K562 (cell line): ENCODE measurements around the gene DLGAP3. TPM values are rescaled to one million over a fixed set of nuclear protein-coding genes. Genes with fewer than 3 reads are reported as not detected.

Experiments
- BCOR ChIP-seq: fragments of 450-650 bp; IDR thresholded peaks from 2 replicates; pipeline ENCODE4 v1.6.1; 2016
- CBX5 ChIP-seq: IDR thresholded peaks from 2 replicates; pipeline ENCODE4 v1.6.1; 2014; ENCODE audit warnings: low read depth, borderline replicate concordance
- E2F3 ChIP-seq: fragments of 250-450 bp; sonication (Bioruptor Pico); IDR thresholded peaks from 2 replicates; pipeline ENCODE4 v1.4.0; 2020; ENCODE audit warnings: mild to moderate bottlenecking
- GATA2 ChIP-seq: sonication (generic); formaldehyde crosslinking; IDR thresholded peaks from 2 replicates; pipeline ENCODE4 v1.4.0; 2020; ENCODE audit warnings: mild to moderate bottlenecking, missing genetic modification reagents
- MEF2D ChIP-seq: conservative IDR thresholded peaks from 2 replicates; pipeline ENCODE4 v1.6.1; 2016; ENCODE audit warnings: low read depth, missing genetic modification characterization, missing compliant biosample characterization
- MTA3 ChIP-seq: fragments of 450-650 bp; formaldehyde crosslinking; IDR thresholded peaks from 2 replicates; pipeline ENCODE4 v1.6.1; 2017; ENCODE audit warnings: mild to moderate bottlenecking, borderline replicate concordance
- NCOR1 ChIP-seq: fragments of 450-650 bp; IDR thresholded peaks from 2 replicates; pipeline ENCODE4 v1.6.1; 2016; ENCODE audit warnings: mild to moderate bottlenecking, moderate library complexity
- NR2C1 ChIP-seq, 2 experiments: fragments of 450-650 bp; IDR thresholded peaks; 2 replicates each; pipeline ENCODE4 v1.6.1; 2017; ENCODE audit warnings: mild to moderate bottlenecking in 2 of 2, antibody characterized with exemption in 1 of 2, inconsistent platforms in 1 of 2, missing compliant biosample characterization in 1 of 2, missing genetic modification characterization in 1 of 2
- POLR3G ChIP-seq: IDR thresholded peaks from 2 replicates; pipeline ENCODE4 v1.6.1; 2011; ENCODE audit not compliant: insufficient read length, insufficient replicate concordance; ENCODE audit errors: extremely low read depth
- SAP30 ChIP-seq: fragments of 200-600 bp; sonication (generic); IDR thresholded peaks from 2 replicates; pipeline ENCODE4 v1.6.1; 2012; ENCODE audit warnings: borderline replicate concordance, low read depth, mild to moderate bottlenecking, moderate library complexity, low read length, control low read depth, inconsistent platforms; ENCODE audit not compliant: insufficient read depth, poor library complexity, severe bottlenecking
- SMARCC2 ChIP-seq: fragments of 450-650 bp; IDR thresholded peaks from 2 replicates; pipeline ENCODE4 v1.6.1; 2017; ENCODE audit warnings: antibody characterized with exemption, moderate library complexity, mild to moderate bottlenecking, low read depth
- TCF7L2 ChIP-seq: fragments of 150-350 bp; IDR thresholded peaks from 2 replicates; pipeline ENCODE4 v1.6.1; 2016; ENCODE audit warnings: low read depth, mild to moderate bottlenecking, low read length, moderate library complexity
- ZFX ChIP-seq: sonication (generic); formaldehyde crosslinking; IDR thresholded peaks from 2 replicates; pipeline ENCODE4 v1.8.0; 2022; ENCODE audit warnings: mild to moderate bottlenecking, missing genetic modification reagents, moderate library complexity
- ZNF280B ChIP-seq: fragments of 250-450 bp; sonication (Bioruptor Pico); IDR thresholded peaks from 2 replicates; pipeline ENCODE4 v1.5.1; 2021; ENCODE audit warnings: mild to moderate bottlenecking
- ZZZ3 ChIP-seq: fragments of 450-650 bp; IDR thresholded peaks from 2 replicates; pipeline ENCODE4 v1.6.1; 2016; ENCODE audit warnings: antibody characterized with exemption, mild to moderate bottlenecking, moderate library complexity
- polyA plus RNA-seq, 8 experiments: library from polyadenylated mRNA; depleted of rRNA in 4 of 8; stranded (reverse) in 5 of 8; unstranded in 3 of 8; fragments of >200 nt; fragmentation: Nextera tagmentation in 2 of 8; fragmentation: Illumina TruSeq in 1 of 8; extraction: Ambion mirVana in 2 of 8; extraction: Trizol in 1 of 8; gene quantifications; 2 replicates each; pipeline versions ENCODE4 v1.2.1 to v1.2.3, GENCODE V29; 2011 to 2014; ENCODE audit warnings: inconsistent platforms in 1 of 8, missing spikeins in 1 of 8
- total RNA-seq, 7 experiments: library from RNA; depleted of rRNA in 6 of 7; stranded (reverse); fragments of >200 nt in 6 of 7; fragmentation: Illumina TruSeq in 2 of 7; extraction: Trizol in 2 of 7; gene quantifications; 2 replicates each; pipeline versions ENCODE4 v1.2.1 to v1.2.3, GENCODE V29; 2011 to 2021; ENCODE audit warnings: low replicate concordance in 1 of 7
- TF ChIP-seq, protein P1 (sequence below): fragments of 450-650 bp; formaldehyde crosslinking; IDR thresholded peaks from 2 replicates; pipeline ENCODE4 v1.4.0; 2020; ENCODE audit warnings: mild to moderate bottlenecking, moderate library complexity
- TF ChIP-seq, protein P2 (sequence below), 2 experiments: fragments of 450-650 bp; IDR thresholded peaks; 2 replicates each; pipeline ENCODE4 v1.6.1; 2016
- TF ChIP-seq, protein P3 (sequence below), 2 experiments: fragments of 450-650 bp; IDR thresholded peaks; 2 replicates each; pipeline ENCODE4 v1.6.1; 2018; ENCODE audit warnings: mild to moderate bottlenecking in 2 of 2, low read depth in 1 of 2; ENCODE audit not compliant: partially characterized antibody in 2 of 2

Gene DLGAP3
- total and polyA plus RNA-seq, 9 of the 15 experiments (the other 6 are each of a cell fraction or from before 2014, with no cell fraction given) = 0.01 to 0.16 (median 0.07) TPM; not detected in 6

DNA sequence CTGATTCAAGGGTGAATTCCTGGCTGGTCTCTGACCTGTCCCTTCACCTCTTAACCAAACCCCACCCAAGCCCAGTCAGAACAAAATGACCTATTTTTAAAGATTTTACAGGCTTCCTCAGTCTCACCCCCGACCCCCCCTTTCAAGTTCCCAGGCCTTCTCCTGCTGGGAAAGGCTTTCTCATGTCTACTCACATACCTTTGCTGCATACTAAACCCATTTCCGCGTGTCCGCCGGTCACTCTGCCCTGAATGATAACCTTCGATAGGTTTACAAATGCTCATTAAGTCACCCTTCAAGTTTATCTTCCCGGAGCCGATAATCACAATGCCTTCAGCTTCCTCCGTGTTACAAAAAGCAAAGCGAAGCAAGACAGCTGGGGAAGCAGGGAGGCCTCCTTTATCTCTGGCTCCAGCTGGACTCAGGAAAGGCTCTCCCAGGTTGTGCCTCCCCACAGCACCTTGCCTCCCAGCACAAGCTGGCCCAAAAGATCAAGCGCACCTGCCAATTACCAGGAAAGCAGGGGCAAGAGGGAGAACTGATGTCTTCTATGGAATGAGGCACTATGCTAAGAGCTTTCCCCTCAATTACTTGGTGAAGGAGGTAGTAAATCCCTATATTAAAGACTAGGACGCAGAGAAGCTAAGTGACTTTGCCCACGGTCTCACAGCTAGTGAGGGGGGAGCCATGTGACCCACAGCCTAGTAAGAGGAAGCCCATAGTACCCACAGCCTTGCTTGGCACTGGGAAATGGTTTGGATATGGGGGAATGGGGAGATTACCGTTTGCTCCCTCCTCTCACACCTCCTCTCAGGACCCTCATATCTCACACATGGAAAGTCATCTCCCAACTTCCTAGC lies 85.8 kb downstream of the DLGAP3 start (continued):
- TF ChIP-seq, protein P1, sequence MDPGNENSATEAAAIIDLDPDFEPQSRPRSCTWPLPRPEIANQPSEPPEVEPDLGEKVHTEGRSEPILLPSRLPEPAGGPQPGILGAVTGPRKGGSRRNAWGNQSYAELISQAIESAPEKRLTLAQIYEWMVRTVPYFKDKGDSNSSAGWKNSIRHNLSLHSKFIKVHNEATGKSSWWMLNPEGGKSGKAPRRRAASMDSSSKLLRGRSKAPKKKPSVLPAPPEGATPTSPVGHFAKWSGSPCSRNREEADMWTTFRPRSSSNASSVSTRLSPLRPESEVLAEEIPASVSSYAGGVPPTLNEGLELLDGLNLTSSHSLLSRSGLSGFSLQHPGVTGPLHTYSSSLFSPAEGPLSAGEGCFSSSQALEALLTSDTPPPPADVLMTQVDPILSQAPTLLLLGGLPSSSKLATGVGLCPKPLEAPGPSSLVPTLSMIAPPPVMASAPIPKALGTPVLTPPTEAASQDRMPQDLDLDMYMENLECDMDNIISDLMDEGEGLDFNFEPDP (CRISPR knock-in tag) = peak; percentile 84; the same call in 1 of the 2 replicates
- TF ChIP-seq GATA2 (CRISPR knock-in tag) = peak; percentile 99
- TF ChIP-seq MTA3 = peak; percentile 59; the same call in 1 of the 2 replicates
- TF ChIP-seq TCF7L2 = no peak
- no peak for TF ChIP-seq POLR3G
- 0 out of 2 replicates have a peak, but pooled peaks have one; percentile 37 for TF ChIP-seq MEF2D (tag)
- no peak for TF ChIP-seq SAP30
- no peak for TF ChIP-seq ZFX (CRISPR knock-in tag)
- TF ChIP-seq ZNF280B (CRISPR knock-in tag) = no peak
- TF ChIP-seq NCOR1 = peak; percentile 98
- TF ChIP-seq CBX5 = no peak
- TF ChIP-seq ZZZ3 = no peak
- TF ChIP-seq BCOR = peak; percentile 92
- TF ChIP-seq NR2C1 (IDR thresholded peaks at IDR 0.05) = no peak; the same call in 1 of the 2 replicates
- TF ChIP-seq NR2C1 (tag; IDR thresholded peaks at IDR 0.05) = peak; percentile 65; the same call in 1 of the 2 replicates
- peak; percentile 82 for TF ChIP-seq SMARCC2
- TF ChIP-seq E2F3 = 0 out of 2 replicates have a peak, but pooled peaks have one; percentile 22
- TF ChIP-seq, protein P2, sequence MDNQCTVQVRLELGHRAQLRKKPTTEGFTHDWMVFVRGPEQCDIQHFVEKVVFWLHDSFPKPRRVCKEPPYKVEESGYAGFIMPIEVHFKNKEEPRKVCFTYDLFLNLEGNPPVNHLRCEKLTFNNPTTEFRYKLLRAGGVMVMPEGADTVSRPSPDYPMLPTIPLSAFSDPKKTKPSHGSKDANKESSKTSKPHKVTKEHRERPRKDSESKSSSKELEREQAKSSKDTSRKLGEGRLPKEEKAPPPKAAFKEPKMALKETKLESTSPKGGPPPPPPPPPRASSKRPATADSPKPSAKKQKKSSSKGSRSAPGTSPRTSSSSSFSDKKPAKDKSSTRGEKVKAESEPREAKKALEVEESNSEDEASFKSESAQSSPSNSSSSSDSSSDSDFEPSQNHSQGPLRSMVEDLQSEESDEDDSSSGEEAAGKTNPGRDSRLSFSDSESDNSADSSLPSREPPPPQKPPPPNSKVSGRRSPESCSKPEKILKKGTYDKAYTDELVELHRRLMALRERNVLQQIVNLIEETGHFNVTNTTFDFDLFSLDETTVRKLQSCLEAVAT (IDR thresholded peaks at IDR 0.05) = peak in 1 of 2 experiments; percentile 53; a peak in 1 of 4 replicates
- TF ChIP-seq, protein P3, sequence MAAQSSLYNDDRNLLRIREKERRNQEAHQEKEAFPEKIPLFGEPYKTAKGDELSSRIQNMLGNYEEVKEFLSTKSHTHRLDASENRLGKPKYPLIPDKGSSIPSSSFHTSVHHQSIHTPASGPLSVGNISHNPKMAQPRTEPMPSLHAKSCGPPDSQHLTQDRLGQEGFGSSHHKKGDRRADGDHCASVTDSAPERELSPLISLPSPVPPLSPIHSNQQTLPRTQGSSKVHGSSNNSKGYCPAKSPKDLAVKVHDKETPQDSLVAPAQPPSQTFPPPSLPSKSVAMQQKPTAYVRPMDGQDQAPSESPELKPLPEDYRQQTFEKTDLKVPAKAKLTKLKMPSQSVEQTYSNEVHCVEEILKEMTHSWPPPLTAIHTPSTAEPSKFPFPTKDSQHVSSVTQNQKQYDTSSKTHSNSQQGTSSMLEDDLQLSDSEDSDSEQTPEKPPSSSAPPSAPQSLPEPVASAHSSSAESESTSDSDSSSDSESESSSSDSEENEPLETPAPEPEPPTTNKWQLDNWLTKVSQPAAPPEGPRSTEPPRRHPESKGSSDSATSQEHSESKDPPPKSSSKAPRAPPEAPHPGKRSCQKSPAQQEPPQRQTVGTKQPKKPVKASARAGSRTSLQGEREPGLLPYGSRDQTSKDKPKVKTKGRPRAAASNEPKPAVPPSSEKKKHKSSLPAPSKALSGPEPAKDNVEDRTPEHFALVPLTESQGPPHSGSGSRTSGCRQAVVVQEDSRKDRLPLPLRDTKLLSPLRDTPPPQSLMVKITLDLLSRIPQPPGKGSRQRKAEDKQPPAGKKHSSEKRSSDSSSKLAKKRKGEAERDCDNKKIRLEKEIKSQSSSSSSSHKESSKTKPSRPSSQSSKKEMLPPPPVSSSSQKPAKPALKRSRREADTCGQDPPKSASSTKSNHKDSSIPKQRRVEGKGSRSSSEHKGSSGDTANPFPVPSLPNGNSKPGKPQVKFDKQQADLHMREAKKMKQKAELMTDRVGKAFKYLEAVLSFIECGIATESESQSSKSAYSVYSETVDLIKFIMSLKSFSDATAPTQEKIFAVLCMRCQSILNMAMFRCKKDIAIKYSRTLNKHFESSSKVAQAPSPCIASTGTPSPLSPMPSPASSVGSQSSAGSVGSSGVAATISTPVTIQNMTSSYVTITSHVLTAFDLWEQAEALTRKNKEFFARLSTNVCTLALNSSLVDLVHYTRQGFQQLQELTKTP (IDR thresholded peaks at IDR 0.05; ENCODE audit: low read depth in 1 of 2, partially characterized antibody in 2 of 2) = peak in 1 of 2 experiments; percentile 58
